Activated naive CD8-positive, alpha-beta T cell treated with anti-CD3 and anti-CD28 coated beads, Interleukin-2, amount 50 U/mL, for 24 hours (primary cell): ENCODE measurements around the gene ATF3.

Source experiments
- ATAC-seq: fragments of 150-1000 bp; cut with Tn5 transposase; one replicate; pipeline ENCODE4 v1.10.0; 2021
- DNase-seq: peaks from one replicate; pipeline ENCODE4 v3.0.0; 2021
- H3K27ac Mint-ChIP-seq: one replicate; pipeline ENCODE4 v1.8.0; 2021; ENCODE audit warnings: mild to moderate bottlenecking, mixed read lengths
- H3K27me3 Mint-ChIP-seq: one replicate; pipeline ENCODE4 v1.8.0; 2021; ENCODE audit warnings: mixed read lengths
- H3K36me3 Mint-ChIP-seq: one replicate; pipeline ENCODE4 v1.8.0; 2021; ENCODE audit warnings: low read depth, mixed read lengths
- H3K4me1 Mint-ChIP-seq: one replicate; pipeline ENCODE4 v1.8.0; 2021; ENCODE audit warnings: mixed read lengths
- H3K4me3 Mint-ChIP-seq: one replicate; pipeline ENCODE4 v1.8.0; 2021; ENCODE audit warnings: mild to moderate bottlenecking, moderate library complexity, mixed read lengths
- H3K9me3 Mint-ChIP-seq: one replicate; pipeline ENCODE4 v1.8.0; 2021; ENCODE audit warnings: mixed read lengths

ATF3 gene

DNA sequence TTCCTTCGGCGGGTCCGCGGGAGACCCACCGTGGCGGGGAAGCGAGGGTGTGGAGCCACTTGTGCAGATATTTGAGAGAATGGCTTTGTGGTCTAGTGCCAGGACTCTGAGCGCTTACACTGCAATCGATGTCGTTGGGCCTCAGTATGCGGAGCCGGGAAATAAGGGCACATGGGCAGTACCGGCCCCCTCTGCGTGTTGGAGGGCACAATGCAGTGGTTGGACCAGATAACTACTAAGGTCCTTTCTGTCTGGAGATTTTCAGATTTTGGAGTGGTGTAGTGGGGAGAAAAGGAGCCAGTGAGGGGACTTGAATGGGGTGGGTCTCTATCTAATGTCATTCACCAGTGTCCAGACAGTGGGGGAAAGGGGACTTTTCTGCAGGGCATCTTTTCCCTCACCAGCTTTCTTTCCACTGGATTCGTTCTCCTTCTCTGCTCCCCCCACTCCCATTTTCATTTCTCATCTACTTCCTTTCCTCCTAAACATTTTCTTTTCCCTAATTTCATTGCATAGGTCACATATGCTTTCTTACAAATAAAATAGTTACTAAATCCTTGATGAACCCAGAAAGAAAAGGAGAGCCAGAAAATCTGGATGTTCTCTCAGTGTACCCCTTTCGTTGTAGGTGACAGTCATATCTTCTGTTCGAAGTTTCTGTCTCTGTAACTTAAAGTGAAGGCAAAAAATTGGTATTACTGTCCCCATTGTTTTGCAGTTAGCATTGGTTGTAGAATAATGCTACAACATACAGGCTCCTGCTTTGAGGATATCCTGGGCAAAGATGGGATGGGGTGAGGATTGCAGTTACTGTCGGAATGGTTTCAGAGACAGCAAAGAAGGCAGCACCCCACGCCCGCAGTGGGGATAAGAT is 1.4 kb downstream of the ATF3 start:
- peaks cover 35% of the 10 kb centered on the region for H3K27me3 Mint-ChIP-seq
- ATAC-seq (no peak), DNase-seq (no peak)
- peaks cover 25% of the 10 kb centered on the region for H3K36me3 Mint-ChIP-seq
- peaks cover 67% of the 10 kb centered on the region for H3K4me1 Mint-ChIP-seq
- H3K9me3 Mint-ChIP-seq: no peaks in the 10 kb centered on the region
- H3K27ac Mint-ChIP-seq: peak overlapping the region; percentile 81
- peak overlapping the region; percentile 91 for H3K4me3 Mint-ChIP-seq

- Mint-ChIP-seq H3K36me3 (peaks cover 31% of the 10 kb centered on the region), H3K27me3 (peaks cover 30% of the 10 kb centered on the region), H3K4me1 (peaks cover 67% of the 10 kb centered on the region), H3K4me3 (peak overlapping the region; percentile 91), H3K9me3 (no peaks in the 10 kb centered on the region), H3K27ac (peak overlapping the region; percentile 27)
- DNase-seq: no peak
- ATAC-seq: no peak
These were observed 2.0 kb downstream of the ATF3 start for GRCh38 chr1:212610575-212610967.

DNA sequence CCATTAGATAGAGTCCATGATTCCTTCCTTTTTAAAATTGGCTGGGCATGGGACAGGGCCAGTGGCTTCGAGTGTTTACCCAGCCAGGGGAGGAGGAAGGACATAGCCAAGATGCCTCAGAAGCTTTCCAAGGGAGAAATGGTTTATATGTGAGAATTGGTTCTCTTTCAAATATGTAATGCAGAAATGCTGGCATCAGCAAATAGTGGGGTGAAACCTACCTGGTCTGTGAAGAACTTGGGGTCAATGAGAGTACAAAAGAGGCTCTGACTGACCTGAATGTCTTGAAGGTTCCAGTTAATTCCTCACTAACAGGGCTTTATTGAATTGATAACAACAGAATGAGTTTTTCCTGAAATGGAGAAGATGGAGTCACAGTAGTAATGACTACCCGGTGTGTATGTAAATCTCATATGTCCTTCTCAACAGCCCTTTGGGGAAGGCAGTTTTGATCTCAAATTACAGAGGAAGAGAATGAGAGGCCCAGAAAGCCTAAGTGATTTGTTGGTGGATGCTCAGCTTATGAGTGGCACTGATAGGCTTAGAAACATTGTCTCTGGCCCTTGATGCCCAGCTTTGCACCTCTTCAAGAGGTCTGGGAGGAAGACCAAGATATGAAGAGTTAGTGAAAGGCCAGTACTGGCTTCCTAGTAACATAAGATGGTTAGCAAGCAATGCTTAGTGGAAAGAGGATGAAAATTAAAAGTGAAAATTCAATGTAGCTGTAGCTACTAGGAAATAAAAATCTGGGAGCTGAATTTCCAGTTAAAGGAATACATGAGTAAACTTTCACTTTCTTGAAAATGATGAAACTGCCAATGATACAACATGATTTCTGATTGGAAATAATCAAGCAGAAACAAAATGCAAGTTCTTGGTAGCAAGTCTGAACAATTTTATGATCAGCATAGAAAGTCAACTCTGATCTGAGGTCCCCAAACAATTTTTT is 2.7 kb downstream of the ATF3 start:
- peaks cover 60% of the 10 kb centered on the region for H3K4me1 Mint-ChIP-seq
- H3K36me3 Mint-ChIP-seq: peaks cover 38% of the 10 kb centered on the region
- H3K27me3 Mint-ChIP-seq: peaks cover 23% of the 10 kb centered on the region
- no peaks in the 10 kb centered on the region for H3K9me3 Mint-ChIP-seq
- no peak for DNase-seq
- H3K4me3 Mint-ChIP-seq: peak overlapping the region; percentile 91
- H3K27ac Mint-ChIP-seq: peak overlapping the region; percentile 39
- no peak for ATAC-seq

GRCh38 chr1:212612041-212612961 is 3.7 kb downstream of the ATF3 start:
- H3K4me1 Mint-ChIP-seq: peaks cover 51% of the 10 kb centered on the region

GRCh38 chr1:212613440-212614335 is 5.1 kb downstream of the ATF3 start:
- H3K27ac Mint-ChIP-seq: peak overlapping the region; percentile 69

More at GRCh38 chr1:212612041-212612961, 3.7 kb downstream of the ATF3 start:
- Mint-ChIP-seq H3K36me3 (peaks cover 45% of the 10 kb centered on the region), H3K27me3 (peaks cover 14% of the 10 kb centered on the region), H3K9me3 (no peaks in the 10 kb centered on the region), H3K4me3 (peak overlapping the region; percentile 91), H3K27ac (peak overlapping the region; percentile 39)
- ATAC-seq (no peak), DNase-seq (no peak)

DNA sequence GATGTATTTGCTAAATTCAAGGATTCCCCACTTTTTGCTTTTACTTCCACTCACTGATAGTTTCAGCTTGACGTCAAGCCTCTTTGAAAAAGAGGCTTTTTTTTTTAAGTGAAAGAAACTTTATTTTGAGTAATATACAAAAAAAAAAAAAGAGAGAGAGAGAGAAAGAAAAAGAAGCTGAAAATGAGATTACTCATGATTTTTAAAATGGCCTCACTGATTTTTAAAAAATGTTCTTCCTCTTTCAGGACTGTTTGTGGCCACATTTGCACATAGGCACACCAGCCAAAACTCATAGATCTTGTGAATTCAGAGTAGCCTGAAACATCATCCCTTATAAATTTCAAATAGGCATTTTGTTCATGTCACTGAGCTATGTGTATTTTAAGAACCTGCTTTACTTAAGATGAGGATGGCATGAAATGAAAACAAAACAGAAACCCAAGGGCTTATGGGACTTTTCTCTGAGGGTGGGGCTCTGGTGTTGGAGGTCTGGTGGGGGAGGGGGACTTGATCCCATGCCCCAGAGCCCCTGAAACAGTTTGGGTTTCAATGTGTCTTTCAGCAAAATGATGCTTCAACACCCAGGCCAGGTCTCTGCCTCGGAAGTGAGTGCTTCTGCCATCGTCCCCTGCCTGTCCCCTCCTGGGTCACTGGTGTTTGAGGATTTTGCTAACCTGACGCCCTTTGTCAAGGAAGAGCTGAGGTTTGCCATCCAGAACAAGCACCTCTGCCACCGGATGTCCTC is 6.1 kb downstream of the ATF3 start:
- DNase-seq (no peak), ATAC-seq (no peak)
- peaks cover 44% of the 10 kb centered on the region for H3K4me1 Mint-ChIP-seq
- peak overlapping the region; percentile 69 for H3K27ac Mint-ChIP-seq
- H3K36me3 Mint-ChIP-seq: peaks cover 66% of the 10 kb centered on the region
- peaks cover 11% of the 10 kb centered on the region for H3K27me3 Mint-ChIP-seq
- H3K9me3 Mint-ChIP-seq: no peaks in the 10 kb centered on the region
- H3K4me3 Mint-ChIP-seq: no peak overlapping the region

More at GRCh38 chr1:212613440-212614335, 5.1 kb downstream of the ATF3 start:
- Mint-ChIP-seq H3K4me3 (peak overlapping the region; percentile 11), H3K36me3 (peaks cover 57% of the 10 kb centered on the region), H3K27me3 (peaks cover 12% of the 10 kb centered on the region), H3K9me3 (no peaks in the 10 kb centered on the region), H3K4me1 (peaks cover 45% of the 10 kb centered on the region)
- ATAC-seq (no peak), DNase-seq (no peak)

DNA sequence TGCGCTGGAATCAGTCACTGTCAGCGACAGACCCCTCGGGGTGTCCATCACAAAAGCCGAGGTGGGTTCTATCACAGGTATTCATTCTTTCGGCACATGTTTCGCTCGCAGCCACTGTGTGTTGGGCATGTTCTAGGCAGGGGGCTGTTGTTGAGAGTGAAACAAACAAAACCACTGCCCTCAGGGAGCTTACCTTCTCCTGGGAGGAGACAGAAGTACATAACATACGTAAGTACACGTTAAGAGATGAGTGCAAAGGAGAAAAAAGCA is 6.6 kb downstream of the ATF3 start:
- Mint-ChIP-seq H3K9me3 (no peaks in the 10 kb centered on the region), H3K27ac (no peak overlapping the region), H3K27me3 (peaks cover 6% of the 10 kb centered on the region), H3K4me3 (no peak overlapping the region), H3K4me1 (peaks cover 39% of the 10 kb centered on the region), H3K36me3 (peaks cover 67% of the 10 kb centered on the region)
- ATAC-seq: no peak
- no peak for DNase-seq

DNA sequence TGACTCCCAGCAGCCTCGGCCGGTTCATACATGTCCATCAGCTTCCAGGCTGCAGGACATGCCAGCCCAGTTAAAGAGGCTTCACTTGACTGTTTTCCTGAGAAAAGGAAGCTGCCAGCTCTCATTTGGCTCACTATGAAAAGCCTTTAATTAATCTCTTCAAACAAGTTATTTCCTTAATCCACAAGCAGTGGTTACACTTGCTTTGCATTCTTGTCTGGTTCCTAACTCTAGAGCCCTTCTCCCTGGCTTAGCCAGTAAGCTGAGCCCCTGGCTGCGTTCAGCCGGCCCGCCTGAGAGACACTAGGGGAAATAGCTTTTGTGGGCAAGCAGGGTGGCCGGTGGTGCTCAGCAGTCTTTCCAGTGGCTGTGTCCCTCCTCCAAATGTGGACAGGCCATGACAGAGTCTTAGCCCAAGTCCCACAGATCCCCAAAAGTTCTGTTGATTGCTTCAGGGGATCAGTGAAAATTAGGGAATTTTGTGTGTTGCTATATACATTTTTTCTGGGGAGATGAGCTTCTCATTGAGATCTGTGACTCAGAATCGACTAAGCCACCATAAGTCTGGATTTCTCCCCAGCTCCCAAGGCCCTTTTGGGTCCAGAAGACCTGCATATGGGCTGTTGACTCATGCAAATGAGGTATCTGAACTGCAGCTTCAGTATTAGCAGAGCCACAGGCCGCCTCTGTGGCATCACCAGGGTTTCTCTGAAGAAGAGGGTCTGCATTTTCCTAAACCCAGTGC is 10.1 kb downstream of the ATF3 start:
- peaks cover 31% of the 10 kb centered on the region for H3K4me1 Mint-ChIP-seq
- H3K36me3 Mint-ChIP-seq: peaks cover 67% of the 10 kb centered on the region
- H3K27ac Mint-ChIP-seq: no peak overlapping the region
- ATAC-seq: no peak
- no peak overlapping the region for H3K4me3 Mint-ChIP-seq
- no peak for DNase-seq
- H3K9me3 Mint-ChIP-seq: no peaks in the 10 kb centered on the region
- H3K27me3 Mint-ChIP-seq: no peaks in the 10 kb centered on the region

DNA sequence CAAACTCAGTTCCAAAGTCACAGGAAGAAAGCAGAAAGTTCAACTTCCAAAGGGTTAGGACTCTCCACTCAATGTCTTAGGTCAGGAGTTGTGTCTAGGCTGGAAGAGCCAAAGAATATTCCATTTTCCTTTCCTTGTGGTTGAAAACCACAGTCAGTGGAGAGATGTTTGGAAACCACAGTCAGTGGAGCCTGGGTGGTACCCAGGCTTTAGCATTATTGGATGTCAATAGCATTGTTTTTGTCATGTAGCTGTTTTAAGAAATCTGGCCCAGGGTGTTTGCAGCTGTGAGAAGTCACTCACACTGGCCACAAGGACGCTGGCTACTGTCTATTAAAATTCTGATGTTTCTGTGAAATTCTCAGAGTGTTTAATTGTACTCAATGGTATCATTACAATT is 11.7 kb downstream of the ATF3 start:
- Mint-ChIP-seq H3K4me3 (no peak overlapping the region), H3K27ac (no peak overlapping the region), H3K27me3 (peaks cover 1% of the 10 kb centered on the region), H3K4me1 (peaks cover 19% of the 10 kb centered on the region), H3K9me3 (no peaks in the 10 kb centered on the region), H3K36me3 (peaks cover 60% of the 10 kb centered on the region)
- ATAC-seq (no peak), DNase-seq (no peak)

DNA sequence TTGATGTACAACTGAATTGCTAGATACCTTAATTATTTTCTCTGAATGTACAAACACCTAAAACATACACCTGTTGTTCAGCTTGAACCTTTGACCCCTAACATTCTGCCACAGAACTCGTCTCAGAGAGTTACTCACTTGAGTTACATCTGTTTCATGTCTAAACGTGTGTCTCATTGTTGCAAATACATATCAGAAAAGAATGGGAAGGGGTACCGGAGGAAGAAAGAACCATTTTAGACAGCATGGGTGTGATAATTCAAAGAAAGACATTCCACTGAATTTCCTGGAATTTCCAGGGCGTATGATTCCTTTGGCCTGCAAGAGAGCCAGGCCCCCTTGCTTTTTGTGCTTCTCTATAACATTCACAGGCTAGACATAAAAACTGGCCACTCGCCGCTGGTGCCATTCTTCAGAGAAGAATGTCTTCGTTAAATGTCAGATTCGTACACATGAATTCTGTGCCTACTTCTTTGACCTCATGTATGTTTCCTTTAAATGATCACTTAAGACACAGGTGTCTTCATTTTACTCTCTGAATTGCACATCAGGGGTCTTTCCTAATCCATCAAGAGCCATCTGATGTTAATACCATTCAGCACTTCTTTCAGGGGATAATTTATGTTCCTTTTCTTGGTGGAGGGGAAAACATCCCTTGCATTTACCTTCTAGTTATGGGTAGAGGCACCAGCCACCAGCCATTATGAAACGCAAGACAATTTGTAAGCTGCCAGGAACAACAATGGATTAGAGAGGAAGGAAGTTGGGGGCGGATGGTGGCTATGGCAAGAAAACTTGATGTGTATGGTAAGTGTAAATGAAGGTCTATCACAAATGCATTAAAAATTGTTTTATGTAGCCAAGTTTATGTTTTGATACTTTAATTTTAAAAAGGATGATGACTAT is 12.7 kb downstream of the ATF3 start:
- peaks cover 19% of the 10 kb centered on the region for H3K4me1 Mint-ChIP-seq
- no peak for ATAC-seq
- H3K27ac Mint-ChIP-seq: no peak overlapping the region
- H3K36me3 Mint-ChIP-seq: peaks cover 51% of the 10 kb centered on the region
- peaks cover 4% of the 10 kb centered on the region for H3K27me3 Mint-ChIP-seq
- DNase-seq: no peak
- no peaks in the 10 kb centered on the region for H3K9me3 Mint-ChIP-seq
- H3K4me3 Mint-ChIP-seq: no peak overlapping the region

DNA sequence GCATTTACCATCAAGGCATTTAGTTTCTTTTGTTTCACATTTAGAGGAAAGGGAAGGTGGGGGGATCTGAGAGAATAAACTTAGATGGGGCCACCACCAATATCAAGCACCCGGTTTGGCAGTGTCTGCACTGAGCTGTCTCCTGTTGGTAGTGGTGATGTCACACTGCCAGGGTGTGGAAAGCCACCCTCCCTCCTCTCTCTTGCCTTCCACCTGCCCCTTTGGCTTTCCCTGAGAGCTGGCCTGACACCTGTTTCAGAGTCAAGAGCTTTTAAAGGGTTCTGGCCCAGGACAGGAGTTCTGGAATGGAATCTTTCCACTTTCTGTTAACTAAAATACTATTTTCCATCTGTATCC is 13.4 kb downstream of the ATF3 start:
- DNase-seq (no peak), ATAC-seq (no peak)
- Mint-ChIP-seq H3K9me3 (no peaks in the 10 kb centered on the region), H3K4me1 (peaks cover 19% of the 10 kb centered on the region), H3K27ac (no peak overlapping the region), H3K4me3 (no peak overlapping the region), H3K36me3 (peaks cover 46% of the 10 kb centered on the region), H3K27me3 (peaks cover 4% of the 10 kb centered on the region)

DNA sequence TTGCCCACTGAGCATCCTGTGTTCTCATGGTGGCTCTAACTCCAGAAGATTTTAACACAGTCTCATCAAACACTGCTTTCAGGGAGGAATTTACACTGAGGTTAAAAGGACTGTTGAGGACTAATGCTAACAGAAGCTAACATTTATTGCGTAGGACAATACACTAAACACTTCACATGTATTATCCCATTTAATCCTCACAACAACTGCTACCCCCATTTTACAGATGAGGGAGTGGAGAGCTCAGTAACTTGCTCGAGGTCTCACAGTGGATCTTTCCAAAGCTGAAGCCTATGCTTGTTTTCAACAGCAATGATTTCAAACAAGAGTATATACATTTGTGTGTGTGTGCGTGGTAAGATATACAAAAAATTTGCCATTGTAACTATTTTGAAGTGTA is 13.9 kb downstream of the ATF3 start:
- Mint-ChIP-seq H3K9me3 (no peaks in the 10 kb centered on the region), H3K4me1 (peaks cover 19% of the 10 kb centered on the region), H3K36me3 (peaks cover 42% of the 10 kb centered on the region), H3K4me3 (no peak overlapping the region), H3K27ac (no peak overlapping the region), H3K27me3 (peaks cover 4% of the 10 kb centered on the region)
- DNase-seq (no peak), ATAC-seq (no peak)
